ENCODE results near the gene ECPAS. TPM values are rescaled to one million over a fixed set of nuclear protein-coding genes. Genes with fewer than 3 reads are reported as not detected.

ECPAS gene
- total RNA-seq, 1 donor from 2014 or later = 162 TPM

DNA sequence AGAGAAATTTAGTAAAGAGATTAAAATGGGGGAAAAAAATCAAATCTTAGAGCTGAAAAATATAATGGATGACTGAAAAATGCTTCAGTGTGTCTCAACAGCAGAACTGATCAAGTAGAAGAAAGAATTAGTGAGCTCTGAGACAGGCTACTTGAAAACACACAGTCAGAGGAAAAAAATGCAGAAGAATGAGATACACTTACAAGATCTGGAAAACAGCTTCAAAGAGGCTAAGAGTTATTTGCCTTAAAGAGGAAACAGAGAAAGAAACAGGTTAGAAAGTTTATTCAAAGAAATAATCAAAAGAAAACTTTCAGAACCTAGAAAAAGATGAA lies 83.7 kb downstream of the ECPAS start:
- Histone ChIP-seq H3K27ac (ENCODE audit: low read depth, low read length) (no peak overlapping the region), H3K27me3 (ENCODE audit: control insufficient read depth in 3 of 3, insufficient read depth in 3 of 3, low read length in 3 of 3) (no peaks in the 10 kb centered on the region)

DNA sequence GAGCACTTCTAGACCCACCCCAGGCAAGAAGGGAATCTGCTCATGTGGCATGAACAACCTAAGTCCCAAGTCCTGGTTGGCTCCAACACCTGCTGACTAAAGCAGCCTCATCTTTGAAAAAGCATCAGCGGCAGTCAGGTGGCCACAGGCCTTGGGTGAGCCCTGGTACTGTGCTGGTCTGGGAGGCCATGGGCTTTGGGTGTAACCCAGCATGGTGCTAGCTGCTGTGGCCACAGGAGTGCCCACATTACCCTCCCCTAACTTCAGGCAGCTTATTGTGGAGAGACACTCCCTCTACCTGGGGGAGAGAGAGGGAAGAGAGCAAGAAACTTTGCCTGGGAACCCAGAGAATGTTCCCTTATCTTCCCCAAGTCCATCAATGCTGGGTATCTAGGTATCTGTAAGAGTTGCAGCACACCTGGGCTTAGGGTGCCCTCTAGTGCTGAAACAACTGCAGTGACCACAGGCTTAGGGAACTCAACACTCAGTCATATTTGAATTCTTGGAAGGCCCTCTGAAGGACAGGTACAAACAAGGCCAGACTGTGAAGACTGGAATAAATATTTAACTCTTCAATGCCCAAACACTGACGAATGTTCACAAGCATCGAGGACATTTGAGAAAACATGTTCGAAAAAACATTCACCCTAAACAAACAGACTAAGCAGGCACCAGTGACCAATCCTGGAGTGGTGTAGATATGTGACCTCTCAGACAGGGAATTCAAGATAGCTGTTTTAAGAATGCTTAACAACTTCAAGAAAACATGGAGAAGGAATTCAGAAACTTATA lies 84.2 kb downstream of the ECPAS start:
- Histone ChIP-seq H3K4me1 (ENCODE audit: control insufficient read depth in 3 of 3, insufficient read depth in 3 of 3, low read length in 3 of 3) (no peaks in the 10 kb centered on the region), H3K27me3 (ENCODE audit: control insufficient read depth in 3 of 3, insufficient read depth in 3 of 3, low read length in 3 of 3) (no peaks in the 10 kb centered on the region), H3K9me3 (ENCODE audit: control insufficient read depth in 3 of 3, low read length in 3 of 3) (peaks cover 0 to 5% (median 0%) of the 10 kb centered on the region in 3 donors), H3K9ac (ENCODE audit: low read depth in 1 of 3, low read length in 3 of 3) (no peak overlapping the region), H3K27ac (ENCODE audit: low read depth, low read length) (no peak overlapping the region), H3K36me3 (ENCODE audit: control insufficient read depth in 3 of 3, insufficient read depth in 3 of 3, low read length in 3 of 3) (peaks cover 44 to 58% (median 53%) of the 10 kb centered on the region in 3 donors), H3K4me3 (ENCODE audit: low read length in 3 of 3) (no peak overlapping the region)

More for the DNA sequence above, 83.7 kb downstream of the ECPAS start:
- Histone ChIP-seq H3K36me3 (ENCODE audit: control insufficient read depth in 3 of 3, insufficient read depth in 3 of 3, low read length in 3 of 3) (peaks cover 42 to 58% (median 53%) of the 10 kb centered on the region in 3 donors), H3K9me3 (ENCODE audit: control insufficient read depth in 3 of 3, low read length in 3 of 3) (peaks cover 0 to 5% (median 0%) of the 10 kb centered on the region in 3 donors), H3K4me1 (ENCODE audit: control insufficient read depth in 3 of 3, insufficient read depth in 3 of 3, low read length in 3 of 3) (no peaks in the 10 kb centered on the region), H3K9ac (ENCODE audit: low read depth in 1 of 3, low read length in 3 of 3) (no peak overlapping the region), H3K4me3 (ENCODE audit: low read length in 3 of 3) (no peak overlapping the region)

DNA sequence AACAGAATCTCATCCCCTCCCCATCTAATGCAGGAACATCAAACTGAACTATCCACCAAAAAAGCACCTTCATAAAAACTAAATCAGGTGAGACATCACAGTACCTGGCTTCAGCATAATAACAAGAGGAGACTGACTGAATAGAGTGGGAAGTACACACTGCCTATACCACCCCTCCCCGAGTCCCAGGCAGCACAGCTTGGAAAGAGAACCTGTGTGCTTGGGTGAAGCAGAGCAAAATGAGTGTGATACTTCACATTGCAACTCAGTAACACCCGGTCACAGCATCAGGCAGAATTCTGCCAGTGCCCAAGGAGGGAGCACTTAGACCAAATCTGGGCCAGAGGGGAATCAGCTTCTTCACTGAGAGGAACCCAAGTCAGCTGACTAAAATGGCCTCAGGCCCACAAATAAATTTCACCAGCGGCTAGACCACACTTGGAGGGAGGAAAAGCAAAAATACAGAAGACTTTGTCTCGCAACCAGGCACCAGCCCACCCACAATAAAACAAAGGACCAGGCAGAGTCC lies 84.9 kb downstream of the ECPAS start:
- Histone ChIP-seq H3K27ac (ENCODE audit: low read depth, low read length) (no peak overlapping the region), H3K27me3 (ENCODE audit: control insufficient read depth in 3 of 3, insufficient read depth in 3 of 3, low read length in 3 of 3) (no peaks in the 10 kb centered on the region), H3K4me3 (ENCODE audit: low read length in 3 of 3) (no peak overlapping the region), H3K9ac (ENCODE audit: low read depth in 1 of 3, low read length in 3 of 3) (no peak overlapping the region), H3K36me3 (ENCODE audit: control insufficient read depth in 3 of 3, insufficient read depth in 3 of 3, low read length in 3 of 3) (peaks cover 46 to 59% (median 54%) of the 10 kb centered on the region in 3 donors), H3K4me1 (ENCODE audit: control insufficient read depth in 3 of 3, insufficient read depth in 3 of 3, low read length in 3 of 3) (no peaks in the 10 kb centered on the region), H3K9me3 (ENCODE audit: control insufficient read depth in 3 of 3, low read length in 3 of 3) (peaks cover 0 to 5% (median 0%) of the 10 kb centered on the region in 3 donors)

DNA sequence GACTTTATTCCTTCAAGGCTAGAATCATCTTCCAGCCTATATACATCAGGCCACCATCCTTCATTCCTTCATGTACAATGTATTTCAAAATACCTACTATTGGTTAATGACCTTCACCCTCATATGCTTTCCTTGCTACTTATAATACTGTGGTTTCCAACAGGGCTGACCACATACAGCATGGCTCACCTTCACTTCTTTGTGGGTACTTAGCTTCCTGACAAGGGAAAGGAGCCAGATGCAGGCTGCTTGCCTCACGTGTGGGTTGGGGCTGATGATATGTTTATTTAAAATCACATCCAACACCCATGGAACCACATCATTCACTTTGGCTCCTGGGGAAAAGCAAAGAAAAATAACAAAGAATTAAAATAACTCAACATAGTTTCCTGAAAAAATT lies 90.2 kb downstream of the ECPAS start:
- Histone ChIP-seq H3K27ac (ENCODE audit: low read depth, low read length) (no peak overlapping the region), H3K9ac (ENCODE audit: low read depth in 1 of 3, low read length in 3 of 3) (no peak overlapping the region), H3K4me3 (ENCODE audit: low read length in 3 of 3) (no peak overlapping the region), H3K4me1 (ENCODE audit: control insufficient read depth in 3 of 3, insufficient read depth in 3 of 3, low read length in 3 of 3) (no peaks in the 10 kb centered on the region), H3K36me3 (ENCODE audit: control insufficient read depth in 3 of 3, insufficient read depth in 3 of 3, low read length in 3 of 3) (peaks cover 48 to 78% (median 76%) of the 10 kb centered on the region in 3 donors), H3K9me3 (ENCODE audit: control insufficient read depth in 3 of 3, low read length in 3 of 3) (no peaks in the 10 kb centered on the region), H3K27me3 (ENCODE audit: control insufficient read depth in 3 of 3, insufficient read depth in 3 of 3, low read length in 3 of 3) (no peaks in the 10 kb centered on the region)

DNA sequence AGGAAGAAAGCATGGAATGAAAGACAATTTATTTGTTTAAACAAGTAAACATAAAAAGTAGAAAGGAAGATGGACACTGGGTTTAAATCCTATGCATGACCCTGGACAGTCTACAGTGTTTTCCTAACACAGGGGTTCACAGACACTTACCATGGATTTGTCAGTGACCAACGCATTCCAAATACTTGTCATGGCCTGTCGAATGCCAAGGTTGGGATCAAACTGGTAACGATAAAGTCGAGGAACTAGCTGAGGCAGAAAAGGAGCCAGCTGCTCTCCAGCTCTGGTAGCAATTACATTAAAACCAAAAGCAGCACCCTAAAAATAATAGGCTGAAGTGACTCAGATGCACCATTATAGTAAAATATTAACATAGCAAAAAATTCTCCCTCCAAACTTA lies 94.8 kb downstream of the ECPAS start:
- H3K4me3 ChIP-seq (ENCODE audit: low read length in 3 of 3) = no peak overlapping the region
- no peak overlapping the region for H3K27ac ChIP-seq (ENCODE audit: low read depth, low read length)
- H3K9me3 ChIP-seq (ENCODE audit: control insufficient read depth in 3 of 3, low read length in 3 of 3) = no peaks in the 10 kb centered on the region
- H3K36me3 ChIP-seq (ENCODE audit: control insufficient read depth in 3 of 3, insufficient read depth in 3 of 3, low read length in 3 of 3) = peaks cover 46 to 87% (median 86%) of the 10 kb centered on the region in 3 donors
- no peaks in the 10 kb centered on the region for H3K4me1 ChIP-seq (ENCODE audit: control insufficient read depth in 3 of 3, insufficient read depth in 3 of 3, low read length in 3 of 3)
- H3K27me3 ChIP-seq (ENCODE audit: control insufficient read depth in 3 of 3, insufficient read depth in 3 of 3, low read length in 3 of 3) = no peaks in the 10 kb centered on the region
- no peak overlapping the region for H3K9ac ChIP-seq (ENCODE audit: low read depth in 1 of 3, low read length in 3 of 3)

DNA sequence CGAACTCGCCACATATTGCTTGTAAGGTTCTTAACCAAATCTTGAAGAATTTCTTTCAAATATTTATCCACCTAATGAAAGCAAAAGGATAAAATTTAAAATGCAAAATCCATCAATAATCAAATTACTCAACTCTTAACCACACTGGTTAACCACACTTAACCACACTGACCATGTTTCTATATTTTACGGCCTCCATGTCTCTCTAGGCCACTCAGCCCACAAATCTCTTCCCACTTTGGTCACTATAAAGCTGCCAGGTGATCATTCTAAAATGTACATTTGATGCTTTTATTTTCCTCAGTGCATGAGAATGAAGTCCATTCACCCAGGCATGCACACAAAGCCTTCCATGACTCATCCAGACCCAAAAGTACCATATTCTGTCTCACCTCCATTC lies 97.8 kb downstream of the ECPAS start:
- peaks cover 47 to 89% (median 88%) of the 10 kb centered on the region in 3 donors for H3K36me3 ChIP-seq (ENCODE audit: control insufficient read depth in 3 of 3, insufficient read depth in 3 of 3, low read length in 3 of 3)
- H3K9ac ChIP-seq (ENCODE audit: low read depth in 1 of 3, low read length in 3 of 3) = no peak overlapping the region
- no peaks in the 10 kb centered on the region for H3K9me3 ChIP-seq (ENCODE audit: control insufficient read depth in 3 of 3, low read length in 3 of 3)
- H3K27ac ChIP-seq (ENCODE audit: low read depth, low read length) = no peak overlapping the region
- H3K27me3 ChIP-seq (ENCODE audit: control insufficient read depth in 3 of 3, insufficient read depth in 3 of 3, low read length in 3 of 3) = no peaks in the 10 kb centered on the region
- no peak overlapping the region for H3K4me3 ChIP-seq (ENCODE audit: low read length in 3 of 3)
- H3K4me1 ChIP-seq (ENCODE audit: control insufficient read depth in 3 of 3, insufficient read depth in 3 of 3, low read length in 3 of 3) = no peaks in the 10 kb centered on the region

DNA sequence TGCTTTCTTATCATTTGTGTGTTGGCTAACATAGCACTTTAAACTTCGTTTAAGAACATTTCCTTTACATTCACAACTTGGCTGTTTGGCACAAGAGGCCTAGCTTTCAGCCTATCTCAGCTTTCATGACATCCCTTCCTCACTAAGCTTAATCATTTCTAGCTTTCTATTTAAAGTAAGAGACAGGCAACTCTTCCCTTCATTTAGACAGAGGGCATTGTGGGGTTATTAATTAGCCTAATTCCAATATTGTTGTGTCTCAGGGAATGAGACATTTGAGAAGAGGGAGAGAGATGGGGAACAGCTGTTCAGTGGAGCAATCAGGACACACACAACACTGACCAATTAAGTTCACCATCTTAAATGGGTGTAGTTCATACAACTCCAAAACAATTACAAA lies 103.2 kb downstream of the ECPAS start:
- peaks cover 41 to 84% (median 73%) of the 10 kb centered on the region in 3 donors for H3K36me3 ChIP-seq (ENCODE audit: control insufficient read depth in 3 of 3, insufficient read depth in 3 of 3, low read length in 3 of 3)

DNA sequence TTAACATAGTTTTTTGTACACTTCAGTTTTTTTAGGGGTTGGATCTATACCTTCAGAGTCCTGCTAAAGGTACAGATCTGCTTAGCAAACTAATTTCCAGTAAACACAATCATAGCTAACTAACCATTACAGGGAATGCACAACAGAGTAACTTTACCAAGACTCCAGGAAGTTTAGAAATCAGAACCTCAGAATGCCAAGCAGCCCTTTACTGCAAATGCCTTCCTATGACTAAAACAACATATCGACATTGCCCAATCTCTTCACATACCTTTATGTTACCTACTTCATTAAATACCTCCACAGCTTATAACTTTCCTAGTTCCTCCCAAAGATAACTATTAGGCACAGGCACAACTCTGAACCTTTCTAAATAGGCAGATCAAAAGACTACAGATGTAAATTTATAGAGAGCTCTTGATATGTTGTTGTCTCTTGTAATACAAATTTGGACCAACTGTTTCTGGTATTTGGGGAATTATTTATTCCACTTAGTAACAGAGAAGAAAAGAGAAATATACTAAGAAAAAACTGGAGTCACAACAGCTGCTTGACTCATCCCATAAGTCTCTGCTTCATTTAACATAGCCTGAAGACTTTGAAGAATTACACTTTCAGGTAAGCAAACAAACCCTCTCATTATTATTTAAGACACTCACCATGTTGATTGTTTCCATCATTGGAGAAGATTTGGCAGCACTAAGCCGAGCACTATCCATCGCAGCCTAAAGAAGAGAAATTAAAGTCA lies 108.2 kb downstream of the ECPAS start:
- H3K9ac ChIP-seq (ENCODE audit: low read depth in 1 of 3, low read length in 3 of 3) = no peak overlapping the region
- no peaks in the 10 kb centered on the region for H3K4me1 ChIP-seq (ENCODE audit: control insufficient read depth in 3 of 3, insufficient read depth in 3 of 3, low read length in 3 of 3)
- H3K27ac ChIP-seq (ENCODE audit: low read depth, low read length) = no peak overlapping the region
- no peaks in the 10 kb centered on the region for H3K9me3 ChIP-seq (ENCODE audit: control insufficient read depth in 3 of 3, low read length in 3 of 3)
- no peak overlapping the region for H3K4me3 ChIP-seq (ENCODE audit: low read length in 3 of 3)
- peaks cover 62 to 91% (median 77%) of the 10 kb centered on the region in 3 donors for H3K36me3 ChIP-seq (ENCODE audit: control insufficient read depth in 3 of 3, insufficient read depth in 3 of 3, low read length in 3 of 3)
- H3K27me3 ChIP-seq (ENCODE audit: control insufficient read depth in 3 of 3, insufficient read depth in 3 of 3, low read length in 3 of 3) = no peaks in the 10 kb centered on the region

More for the DNA sequence above, 103.2 kb downstream of the ECPAS start:
- H3K9me3 ChIP-seq (ENCODE audit: control insufficient read depth in 3 of 3, low read length in 3 of 3) = no peaks in the 10 kb centered on the region
- no peak overlapping the region for H3K4me3 ChIP-seq (ENCODE audit: low read length in 3 of 3)
- H3K9ac ChIP-seq (ENCODE audit: low read depth in 1 of 3, low read length in 3 of 3) = no peak overlapping the region
- no peaks in the 10 kb centered on the region for H3K27me3 ChIP-seq (ENCODE audit: control insufficient read depth in 3 of 3, insufficient read depth in 3 of 3, low read length in 3 of 3)
- H3K4me1 ChIP-seq (ENCODE audit: control insufficient read depth in 3 of 3, insufficient read depth in 3 of 3, low read length in 3 of 3) = no peaks in the 10 kb centered on the region
- no peak overlapping the region for H3K27ac ChIP-seq (ENCODE audit: low read depth, low read length)

DNA sequence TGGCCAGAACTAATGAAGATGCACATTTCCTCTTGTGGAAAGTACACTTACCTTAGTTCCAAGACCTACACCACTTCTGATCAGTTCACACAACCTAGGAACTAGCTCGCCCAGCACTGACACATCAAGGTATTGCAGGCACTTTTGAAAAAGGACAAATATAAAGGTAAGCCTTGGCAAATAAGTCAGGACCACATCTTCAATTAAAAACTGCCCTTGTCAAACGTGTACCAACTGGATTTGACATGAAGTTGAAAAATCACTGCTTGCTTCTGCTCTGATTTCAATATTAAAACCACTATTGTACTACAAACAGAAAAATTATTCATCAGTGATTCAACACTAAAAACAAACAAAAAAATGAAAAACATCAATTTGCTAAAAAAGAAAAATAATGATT lies 109.1 kb downstream of the ECPAS start:
- no peak overlapping the region for H3K9ac ChIP-seq (ENCODE audit: low read depth in 1 of 3, low read length in 3 of 3)
- no peaks in the 10 kb centered on the region for H3K27me3 ChIP-seq (ENCODE audit: control insufficient read depth in 3 of 3, insufficient read depth in 3 of 3, low read length in 3 of 3)
- no peaks in the 10 kb centered on the region for H3K9me3 ChIP-seq (ENCODE audit: control insufficient read depth in 3 of 3, low read length in 3 of 3)
- no peaks in the 10 kb centered on the region for H3K4me1 ChIP-seq (ENCODE audit: control insufficient read depth in 3 of 3, insufficient read depth in 3 of 3, low read length in 3 of 3)
- H3K27ac ChIP-seq (ENCODE audit: low read depth, low read length) = no peak overlapping the region
- peaks cover 66 to 93% (median 79%) of the 10 kb centered on the region in 3 donors for H3K36me3 ChIP-seq (ENCODE audit: control insufficient read depth in 3 of 3, insufficient read depth in 3 of 3, low read length in 3 of 3)
- no peak overlapping the region for H3K4me3 ChIP-seq (ENCODE audit: low read length in 3 of 3)

DNA sequence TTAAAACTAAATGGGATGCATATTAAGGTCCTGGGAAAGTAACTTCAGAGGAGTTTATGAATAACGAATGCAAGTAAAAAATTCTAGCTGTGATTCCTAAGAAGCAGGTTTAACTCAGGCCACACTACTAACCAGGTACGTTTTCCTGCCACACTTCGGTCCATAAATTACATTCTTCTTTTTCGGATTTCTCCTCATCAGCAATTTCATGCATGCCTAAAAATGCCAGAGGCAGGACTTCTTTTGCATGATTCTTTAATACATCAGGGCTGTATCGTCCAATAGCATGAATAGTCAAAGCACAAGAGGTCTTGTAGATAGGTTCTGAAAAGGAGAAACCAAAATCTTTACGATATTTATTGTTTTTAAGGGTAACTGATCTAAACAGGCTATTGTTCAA lies 111.9 kb downstream of the ECPAS start:
- peaks cover 64 to 95% (median 83%) of the 10 kb centered on the region in 3 donors for H3K36me3 ChIP-seq (ENCODE audit: control insufficient read depth in 3 of 3, insufficient read depth in 3 of 3, low read length in 3 of 3)
- H3K9me3 ChIP-seq (ENCODE audit: control insufficient read depth in 3 of 3, low read length in 3 of 3) = no peaks in the 10 kb centered on the region
- no peak overlapping the region for H3K27ac ChIP-seq (ENCODE audit: low read depth, low read length)

More for the DNA sequence above, 111.9 kb downstream of the ECPAS start:
- Histone ChIP-seq H3K4me1 (ENCODE audit: control insufficient read depth in 3 of 3, insufficient read depth in 3 of 3, low read length in 3 of 3) (no peaks in the 10 kb centered on the region), H3K9ac (ENCODE audit: low read depth in 1 of 3, low read length in 3 of 3) (no peak overlapping the region), H3K4me3 (ENCODE audit: low read length in 3 of 3) (no peak overlapping the region), H3K27me3 (ENCODE audit: control insufficient read depth in 3 of 3, insufficient read depth in 3 of 3, low read length in 3 of 3) (no peaks in the 10 kb centered on the region)
